Measurements from ENCODE around the gene MEIOB. TPM values are rescaled to one million over a fixed set of nuclear protein-coding genes. Genes with fewer than 3 reads are reported as not detected.
"Not testable (repeated sequence)": the region's sequence is repeated elsewhere in the genome, so short reads cannot be mapped to it uniquely, and the experiment has no call there.

Gene MEIOB
- total RNA-seq, 1 donor from 2014 or later = 0.62 TPM

DNA sequence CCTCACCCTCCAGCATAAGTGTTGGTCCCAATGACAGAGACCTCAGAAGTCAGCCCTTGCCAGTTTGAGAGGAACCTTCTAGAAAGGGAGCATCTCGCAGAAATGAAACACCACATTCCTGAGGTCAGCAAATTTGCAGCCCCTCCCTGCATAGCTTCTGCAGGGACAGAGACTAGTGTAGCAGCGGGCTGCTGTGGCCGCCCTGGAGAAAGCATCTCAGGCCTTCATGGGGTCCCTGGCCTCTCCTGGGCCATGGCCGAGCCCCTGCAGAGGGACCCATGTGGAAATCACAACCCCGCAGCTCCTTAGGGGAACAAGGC, 34.8 kb upstream of the MEIOB start:
- no peak for DNase-seq

GRCh38 chr16:1906055-1906845, 34.3 kb upstream of the MEIOB start:
- no peak for DNase-seq

- no peak for DNase-seq
These were observed 32.2 kb upstream of the MEIOB start for GRCh38 chr16:1903845-1904840.

- DNase-seq = no peak
These were observed 31.2 kb upstream of the MEIOB start for GRCh38 chr16:1903220-1903574.

GRCh38 chr16:1902547-1903219, 30.7 kb upstream of the MEIOB start:
- no peak for DNase-seq

DNA sequence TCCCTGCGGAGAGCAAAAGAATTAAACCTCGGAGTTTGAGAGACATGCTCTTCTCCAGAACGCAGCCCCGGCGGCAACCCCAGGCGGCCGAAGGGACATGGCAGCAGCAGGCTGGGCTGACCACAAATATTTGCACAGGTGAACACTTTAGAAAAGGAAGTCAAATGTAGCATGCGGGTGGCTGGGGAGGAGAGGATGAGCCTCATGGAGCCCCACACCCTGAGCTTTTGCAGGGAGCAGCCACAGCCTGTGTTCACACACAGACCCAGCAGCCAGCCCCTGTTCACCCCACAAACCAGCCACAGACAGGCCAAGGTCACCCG, 28.4 kb upstream of the MEIOB start:
- no peak for DNase-seq

DNA sequence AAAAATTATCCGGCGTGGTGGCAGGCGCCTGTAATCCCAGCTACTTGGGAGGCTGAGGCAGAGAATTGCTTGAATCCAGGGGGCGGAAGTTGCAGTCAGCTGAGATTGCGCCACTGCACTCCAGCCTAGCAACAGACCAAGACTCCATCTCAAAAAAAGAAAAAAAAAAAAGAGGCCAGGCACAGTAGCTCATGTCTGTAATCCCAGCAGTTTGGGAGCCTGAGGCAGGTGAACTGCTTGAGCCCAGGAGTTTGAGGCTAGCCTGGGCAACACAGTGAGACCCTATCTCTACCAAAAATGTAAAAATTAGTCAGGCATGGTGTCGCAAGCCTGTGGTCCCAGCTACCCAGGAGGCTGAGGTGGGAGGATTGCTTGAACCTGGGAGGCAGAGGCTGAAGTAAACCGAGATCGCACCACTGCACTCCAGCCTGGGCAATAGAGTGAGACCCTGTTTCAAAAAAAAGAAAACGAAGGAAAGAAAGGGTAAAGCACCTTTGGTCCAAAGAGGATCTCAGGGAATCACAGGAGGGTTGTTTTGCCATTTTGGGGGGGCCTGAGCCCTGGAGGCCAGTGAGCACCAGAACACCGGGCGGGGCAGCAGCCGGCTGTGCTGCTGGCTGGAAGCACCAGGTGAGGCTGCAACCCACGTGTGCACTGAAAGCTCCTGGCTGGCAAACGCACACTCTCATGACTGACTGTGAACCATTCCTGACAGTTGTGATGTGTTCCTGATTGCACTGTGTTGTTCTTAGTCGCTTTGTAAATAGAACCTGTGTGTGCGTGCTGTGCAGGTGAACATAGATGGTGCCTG, 27.9 kb upstream of the MEIOB start:
- no peak for DNase-seq

- DNase-seq = not testable (repeated sequence)
These were observed 25.7 kb upstream of the MEIOB start for GRCh38 chr16:1897692-1898091.

DNA sequence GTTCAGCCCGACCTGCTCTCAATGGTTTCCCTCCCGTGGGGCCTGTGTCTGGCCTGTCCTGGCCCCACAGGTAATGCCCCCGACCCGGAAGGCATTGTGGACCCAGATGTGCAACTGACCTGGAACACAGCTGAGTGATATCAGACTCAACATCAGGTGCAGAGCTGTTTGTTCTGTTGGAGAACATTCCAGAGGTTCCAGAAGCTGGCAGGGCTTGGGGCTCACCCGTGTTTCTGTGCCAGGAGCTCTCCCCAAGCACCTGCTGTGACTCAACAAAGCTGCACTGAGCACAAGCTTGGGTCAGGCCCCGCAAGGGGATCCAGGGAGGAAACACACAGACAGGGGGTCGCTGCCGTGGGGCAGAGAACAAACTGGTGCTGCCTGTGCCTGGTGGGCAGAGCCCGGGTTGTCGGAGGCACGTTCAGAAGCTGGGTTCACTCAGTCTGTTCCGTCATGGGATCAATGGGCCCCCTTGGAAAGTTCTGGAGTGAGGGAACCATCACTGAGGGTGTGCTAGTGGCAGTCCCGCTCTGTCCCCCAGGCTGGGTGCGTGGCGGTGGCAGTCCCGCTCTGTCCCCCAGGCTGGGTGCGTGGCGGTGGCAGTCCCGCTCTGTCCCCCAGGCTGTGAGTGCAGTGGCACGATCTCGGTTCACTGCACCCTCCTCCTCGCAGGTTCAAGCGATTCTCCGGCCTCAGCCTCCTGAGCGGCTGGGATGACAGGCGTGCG, 24.1 kb upstream of the MEIOB start:
- no peak for DNase-seq

- DNase-seq = no peak
These were observed 23.1 kb upstream of the MEIOB start for GRCh38 chr16:1895068-1895467.

GRCh38 chr16:1890708-1891050, 18.7 kb upstream of the MEIOB start:
- DNase-seq = no peak

DNA sequence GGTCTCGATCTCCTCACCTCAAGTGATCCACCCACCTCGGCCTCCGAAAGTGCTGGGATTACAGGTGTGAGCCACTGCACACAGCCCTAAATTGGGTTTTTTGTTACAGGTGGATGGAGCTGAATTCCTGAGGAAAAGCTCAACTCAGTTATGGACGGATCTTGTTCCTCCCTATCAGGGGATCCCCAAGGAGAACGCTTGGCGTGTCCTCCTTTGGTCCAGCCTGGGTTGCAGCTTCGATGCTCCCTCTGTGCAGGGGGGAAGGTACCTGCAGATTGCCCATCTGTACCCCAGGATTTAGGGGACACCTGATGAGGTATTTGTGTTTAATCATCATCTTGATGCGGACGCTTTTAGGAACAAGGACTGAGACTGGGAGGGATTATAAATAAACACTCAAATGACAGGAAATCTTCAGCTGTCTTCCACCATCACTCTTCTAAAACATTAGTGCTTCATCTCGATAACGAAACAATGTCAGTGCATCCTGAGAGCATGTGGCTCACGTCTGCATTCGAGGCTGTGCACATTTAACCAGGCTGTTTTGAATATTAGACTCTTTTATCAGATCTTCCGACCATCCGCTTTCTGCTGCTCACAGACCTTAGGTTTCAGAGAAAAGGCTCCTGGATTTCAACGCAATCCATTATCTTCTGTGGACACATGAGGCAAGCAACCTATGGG, 18.2 kb upstream of the MEIOB start:
- DNase-seq = no peak

DNA sequence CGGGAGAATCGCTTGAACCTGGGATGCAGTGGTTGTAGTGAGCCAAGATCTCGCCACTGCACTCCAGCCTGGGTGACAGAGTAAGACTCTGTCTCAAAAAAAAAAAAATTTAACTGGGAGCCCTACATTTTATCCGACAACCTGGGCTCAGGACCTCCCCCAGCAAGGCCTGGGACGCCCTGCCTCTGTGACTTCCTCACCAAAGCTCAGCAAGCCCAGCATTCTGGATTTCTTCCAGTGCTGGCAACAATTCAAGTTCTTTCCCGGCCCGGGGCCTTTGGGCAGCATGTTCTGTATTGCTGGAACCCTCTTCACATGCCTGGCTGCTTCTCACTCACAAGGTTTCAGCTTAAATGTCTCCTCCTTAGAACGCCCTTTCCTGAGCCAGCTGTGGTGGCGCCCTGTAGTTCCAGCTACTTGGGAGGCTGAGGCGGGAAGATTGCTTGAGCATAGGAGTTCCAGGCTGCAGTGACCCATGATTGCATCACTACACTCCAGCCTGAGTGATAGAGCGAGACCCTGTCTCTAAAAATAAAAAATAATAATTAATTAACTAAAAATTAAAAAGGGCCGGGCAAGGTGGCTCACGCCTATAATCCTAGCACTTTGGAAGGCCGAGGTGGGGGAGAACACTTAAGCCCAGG, 15.9 kb upstream of the MEIOB start:
- DNase-seq = no peak

DNA sequence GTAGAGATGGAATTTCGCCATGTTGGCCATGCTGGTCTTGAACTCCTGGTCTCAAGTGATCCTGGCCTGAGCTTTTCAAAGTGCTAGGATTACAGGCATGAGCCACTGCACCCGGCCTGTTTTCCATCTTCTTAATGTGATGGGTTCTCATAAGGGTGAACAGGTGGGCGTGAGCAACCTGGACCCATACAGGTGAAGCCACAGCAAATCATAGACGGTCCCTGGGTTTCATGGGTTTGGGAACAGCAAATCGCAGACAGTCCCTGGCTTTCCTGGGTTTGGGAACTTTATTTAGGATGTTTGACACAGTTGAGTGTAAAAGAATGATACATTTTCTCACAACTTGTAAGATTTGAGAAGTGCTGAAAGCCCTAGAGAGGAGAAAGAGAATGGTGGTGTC, 12.9 kb upstream of the MEIOB start:
- no peak for DNase-seq

- no peak for DNase-seq
These were observed 12.3 kb upstream of the MEIOB start for GRCh38 chr16:1884155-1884760.

- not testable (repeated sequence) for DNase-seq
These were observed 9.2 kb upstream of the MEIOB start for GRCh38 chr16:1881172-1881571.

DNA sequence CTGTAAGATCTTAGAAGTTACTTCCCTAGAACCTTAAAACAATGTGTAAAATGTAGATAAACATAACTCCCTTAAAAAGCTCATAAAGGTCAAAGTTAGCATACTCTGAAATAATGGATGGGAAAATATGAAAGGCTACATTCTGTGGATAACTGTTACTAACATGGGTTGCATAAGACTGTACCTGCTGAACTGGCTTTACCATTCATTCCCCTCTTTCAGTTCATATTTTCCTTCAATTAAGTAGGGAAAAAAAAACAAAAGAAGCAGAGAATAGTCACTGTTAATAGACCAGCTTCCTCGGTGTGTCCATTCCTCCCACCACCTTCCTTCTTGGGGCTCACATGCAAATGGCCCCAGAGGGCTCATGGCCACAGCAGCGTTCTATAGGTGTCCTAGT, 7.5 kb upstream of the MEIOB start:
- DNase-seq = no peak

- DNase-seq = no peak
These were observed 6.3 kb upstream of the MEIOB start for GRCh38 chr16:1878256-1878655.

DNA sequence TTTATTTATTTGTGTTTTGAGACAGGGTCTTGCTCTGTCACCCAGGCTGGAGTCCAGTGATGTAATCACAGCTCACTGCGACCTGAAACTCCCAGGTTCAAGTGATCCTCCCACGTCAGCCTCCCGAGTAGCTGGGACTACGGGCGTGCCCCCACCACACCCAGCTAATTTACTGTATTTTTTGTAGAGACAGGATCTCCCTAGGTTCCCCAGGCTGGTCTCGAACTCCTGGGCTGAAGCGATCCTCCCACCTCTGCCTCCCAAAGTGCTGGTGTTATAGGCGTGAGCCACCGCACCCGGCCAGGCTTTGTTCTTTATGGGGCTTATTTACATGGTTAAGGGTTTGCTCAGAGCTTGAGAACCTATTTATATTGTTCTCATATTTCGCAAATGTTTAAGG, 5.8 kb upstream of the MEIOB start:
- no peak for DNase-seq

DNA sequence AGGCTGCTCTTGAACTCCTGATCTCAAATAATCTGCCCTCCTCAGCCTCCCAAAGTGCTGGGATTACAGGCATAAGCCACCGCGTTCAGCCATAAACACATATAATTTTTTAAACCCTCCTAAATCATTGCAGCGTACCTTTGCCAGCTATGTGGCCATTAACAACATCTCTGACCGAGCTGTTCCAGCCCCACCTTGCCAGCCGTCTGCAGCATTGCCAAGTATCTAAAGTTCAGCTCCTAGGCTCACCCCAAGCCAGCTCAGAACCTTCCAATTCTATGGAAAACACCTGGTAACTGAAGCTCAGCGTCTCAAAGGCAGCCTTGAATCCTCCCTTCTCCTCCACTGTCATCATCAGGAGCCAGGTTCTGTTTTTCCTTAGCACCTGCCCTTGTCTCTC, 5.1 kb upstream of the MEIOB start:
- DNase-seq = no peak

Measured in tongue (tissue), 2 donors.